OCI-LY1 (cell line): ENCODE measurements around the gene FHIT.
"Not testable (repeated sequence)": the region's sequence is repeated elsewhere in the genome, so short reads cannot be mapped to it uniquely, and the experiment has no call there.

Experiments used
- H2AFZ ChIP-seq: fragments of 200-600 bp; sonication (generic), shearing (Covaris generic); 2 replicates; pipeline ENCODE4 v1.6.0; 2014; ENCODE audit warnings: antibody characterized with exemption, mild to moderate bottlenecking, low read length
- H3F3A ChIP-seq: fragments of 200-600 bp; sonication (generic), shearing (Covaris generic); 2 replicates; pipeline ENCODE4 v1.6.0; 2014; ENCODE audit warnings: mild to moderate bottlenecking, antibody characterized with exemption, low read length, moderate library complexity; ENCODE audit not compliant: insufficient read depth
- H3K27ac ChIP-seq: fragments of 200-600 bp; sonication (generic); 2 replicates; pipeline ENCODE4 v1.5.1; 2014; ENCODE audit warnings: low read length, mixed run types, mild to moderate bottlenecking, low read depth; ENCODE audit not compliant: poor library complexity, severe bottlenecking
- H3K27me3 ChIP-seq: fragments of 200-600 bp; sonication (generic); 2 replicates; pipeline ENCODE4 v1.6.0; 2014; ENCODE audit warnings: antibody characterized with exemption, mild to moderate bottlenecking, low read length, moderate library complexity; ENCODE audit not compliant: insufficient read depth
- H3K36me3 ChIP-seq: fragments of 200-600 bp; sonication (generic); 2 replicates; pipeline ENCODE4 v1.6.1; 2014; ENCODE audit warnings: mild to moderate bottlenecking, antibody characterized with exemption, low read length, moderate library complexity, mixed read lengths; ENCODE audit not compliant: insufficient read depth
- H3K4me1 ChIP-seq: fragments of 200-600 bp; sonication (generic); 2 replicates; pipeline ENCODE4 v1.5.1; 2014; ENCODE audit warnings: mild to moderate bottlenecking, low read length, moderate library complexity; ENCODE audit not compliant: insufficient read depth, severe bottlenecking
- H3K4me2 ChIP-seq: fragments of 200-600 bp; sonication (generic), shearing (Covaris generic); 2 replicates; pipeline ENCODE4 v1.6.1; 2014; ENCODE audit warnings: low read length
- H3K4me3 ChIP-seq: fragments of 200-600 bp; sonication (generic); 2 replicates; pipeline ENCODE4 v1.5.1; 2014; ENCODE audit warnings: low read length, low read depth, mild to moderate bottlenecking, mixed read lengths; ENCODE audit not compliant: poor library complexity, severe bottlenecking
- H3K79me2 ChIP-seq: fragments of 200-600 bp; shearing (Covaris generic); 2 replicates; pipeline ENCODE4 v1.6.1; 2016; ENCODE audit warnings: mixed run types, low read length, mixed read lengths; ENCODE audit not compliant: insufficient read depth
- H3K9ac ChIP-seq: fragments of 200-600 bp; sonication (generic), shearing (Covaris generic); 2 replicates; pipeline ENCODE4 v1.6.1; 2014; ENCODE audit warnings: mild to moderate bottlenecking, low read length, mixed read lengths
- H3K9me2 ChIP-seq: fragments of 200-600 bp; sonication (generic), shearing (Covaris generic); 2 replicates; pipeline ENCODE4 v1.6.1; 2014; ENCODE audit warnings: low read depth, mild to moderate bottlenecking, low read length, mixed read lengths
- H3K9me3 ChIP-seq: fragments of 200-600 bp; shearing (Covaris generic); 2 replicates; pipeline ENCODE4 v1.6.1; 2014; ENCODE audit warnings: low read length, mixed read lengths
- H4K20me1 ChIP-seq: fragments of 200-600 bp; sonication (generic), shearing (Covaris generic); 2 replicates; pipeline ENCODE4 v1.6.0; 2016; ENCODE audit warnings: mild to moderate bottlenecking, low read length; ENCODE audit not compliant: insufficient read depth
- EZH2 ChIP-seq: fragments of 200-600 bp; sonication (generic), shearing (Covaris generic); IDR thresholded peaks from 2 replicates; pipeline ENCODE4 v1.8.0; 2017; ENCODE audit warnings: borderline replicate concordance, mixed run types, mild to moderate bottlenecking, antibody characterized with exemption, low read length, moderate library complexity, mixed read lengths
- TF ChIP-seq, protein P1 (sequence below): fragments of 200-600 bp; sonication (generic), shearing (Covaris generic); IDR thresholded peaks from 2 replicates; pipeline ENCODE4 v1.5.1; 2017; ENCODE audit warnings: mild to moderate bottlenecking, antibody characterized with exemption, low read length, moderate library complexity, mixed read lengths

FHIT gene

DNA sequence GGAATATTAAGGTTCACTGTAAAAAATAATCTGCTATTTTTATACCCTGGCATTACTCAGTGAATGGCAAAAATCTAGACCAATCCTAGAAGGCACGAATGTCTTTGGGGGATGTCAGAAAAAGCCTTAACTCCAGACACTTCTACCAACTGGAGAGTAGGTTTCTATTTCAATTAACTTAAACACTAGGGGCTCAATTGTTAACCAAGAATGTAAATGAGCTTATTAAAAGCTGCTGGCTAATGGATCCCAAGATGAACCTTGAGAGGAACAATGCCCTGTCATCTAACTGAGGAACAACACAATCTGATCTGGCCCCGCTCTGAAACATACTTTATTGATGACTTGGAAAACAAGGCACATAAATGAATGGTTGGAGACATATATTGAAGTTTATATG lies 701.4 kb downstream of the FHIT start:
- H3K27me3 ChIP-seq = no peaks in the 10 kb centered on the region
- H3K4me2 ChIP-seq = no peak overlapping the region
- H3K4me3 ChIP-seq = no peak overlapping the region
- no peaks in the 10 kb centered on the region for H3K36me3 ChIP-seq
- H4K20me1 ChIP-seq = no peaks in the 10 kb centered on the region
- H3K9me2 ChIP-seq = no peaks in the 10 kb centered on the region
- peaks cover 40% of the 10 kb centered on the region for H3K4me1 ChIP-seq
- H3K79me2 ChIP-seq = no peaks in the 10 kb centered on the region
- no peaks in the 10 kb centered on the region for H3K9me3 ChIP-seq
- no peaks in the 10 kb centered on the region for H3F3A ChIP-seq
- H3K9ac ChIP-seq = no peak overlapping the region
- no peak overlapping the region for H2AFZ ChIP-seq
- H3K27ac ChIP-seq = no peak overlapping the region
- TF ChIP-seq, protein P1, sequence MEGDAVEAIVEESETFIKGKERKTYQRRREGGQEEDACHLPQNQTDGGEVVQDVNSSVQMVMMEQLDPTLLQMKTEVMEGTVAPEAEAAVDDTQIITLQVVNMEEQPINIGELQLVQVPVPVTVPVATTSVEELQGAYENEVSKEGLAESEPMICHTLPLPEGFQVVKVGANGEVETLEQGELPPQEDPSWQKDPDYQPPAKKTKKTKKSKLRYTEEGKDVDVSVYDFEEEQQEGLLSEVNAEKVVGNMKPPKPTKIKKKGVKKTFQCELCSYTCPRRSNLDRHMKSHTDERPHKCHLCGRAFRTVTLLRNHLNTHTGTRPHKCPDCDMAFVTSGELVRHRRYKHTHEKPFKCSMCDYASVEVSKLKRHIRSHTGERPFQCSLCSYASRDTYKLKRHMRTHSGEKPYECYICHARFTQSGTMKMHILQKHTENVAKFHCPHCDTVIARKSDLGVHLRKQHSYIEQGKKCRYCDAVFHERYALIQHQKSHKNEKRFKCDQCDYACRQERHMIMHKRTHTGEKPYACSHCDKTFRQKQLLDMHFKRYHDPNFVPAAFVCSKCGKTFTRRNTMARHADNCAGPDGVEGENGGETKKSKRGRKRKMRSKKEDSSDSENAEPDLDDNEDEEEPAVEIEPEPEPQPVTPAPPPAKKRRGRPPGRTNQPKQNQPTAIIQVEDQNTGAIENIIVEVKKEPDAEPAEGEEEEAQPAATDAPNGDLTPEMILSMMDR = no peak
- no peak for TF ChIP-seq EZH2

GRCh38 chr3:60542995-60543394 lies 708.3 kb downstream of the FHIT start:
- Histone ChIP-seq H3K9me2 (no peaks in the 10 kb centered on the region), H3K9me3 (no peaks in the 10 kb centered on the region), H3K27ac (no peak overlapping the region), H3K79me2 (no peaks in the 10 kb centered on the region), H2AFZ (no peak overlapping the region), H3K27me3 (no peaks in the 10 kb centered on the region), H4K20me1 (no peaks in the 10 kb centered on the region), H3F3A (no peaks in the 10 kb centered on the region), H3K4me3 (no peak overlapping the region), H3K9ac (no peak overlapping the region), H3K4me1 (peaks cover 40% of the 10 kb centered on the region), H3K4me2 (no peak overlapping the region), H3K36me3 (no peaks in the 10 kb centered on the region)
- TF ChIP-seq, protein P1 = no peak
- no peak for TF ChIP-seq EZH2

- H3F3A ChIP-seq, H4K20me1 ChIP-seq, H3K4me3 ChIP-seq, H3K36me3 ChIP-seq, H3K27ac ChIP-seq, H3K9me2 ChIP-seq, H3K27me3 ChIP-seq, H3K79me2 ChIP-seq, H3K9ac ChIP-seq, H3K4me2 ChIP-seq, H3K9me3 ChIP-seq, H2AFZ ChIP-seq: not testable (repeated sequence)
- peaks cover 35% of the 10 kb centered on the region for H3K4me1 ChIP-seq
Observed at GRCh38 chr3:60539394-60539793, 711.9 kb downstream of the FHIT start.

DNA sequence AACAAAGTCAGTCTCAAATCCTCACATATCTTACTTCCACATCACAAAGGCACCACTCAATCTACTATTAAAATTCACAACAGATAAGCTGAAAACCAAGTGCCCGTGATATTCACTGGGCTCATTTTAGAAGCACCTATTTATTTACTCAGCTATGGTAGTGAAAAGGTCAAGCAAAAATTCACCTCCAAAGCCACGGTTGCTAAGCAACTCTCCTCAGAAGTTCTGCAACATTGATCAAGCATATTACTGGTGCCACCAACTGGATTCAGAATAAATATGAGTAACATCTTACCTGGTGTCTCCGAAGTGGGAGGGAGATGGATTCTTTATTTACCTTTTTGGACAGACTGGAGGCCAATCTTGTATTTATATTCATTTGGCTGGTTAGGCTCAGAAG lies 714.8 kb downstream of the FHIT start:
- peaks cover 43% of the 10 kb centered on the region for H3K4me1 ChIP-seq
- H3K27ac ChIP-seq = peak overlapping the region; percentile 95
- no peaks in the 10 kb centered on the region for H3K9me3 ChIP-seq
- TF ChIP-seq, protein P1 = no peak
- TF ChIP-seq EZH2 = no peak
- H3K36me3 ChIP-seq = no peaks in the 10 kb centered on the region
- no peaks in the 10 kb centered on the region for H3K79me2 ChIP-seq
- H3K9ac ChIP-seq = peak overlapping the region; percentile 63
- H3K4me3 ChIP-seq = peak overlapping the region; percentile 4
- H2AFZ ChIP-seq = no peak overlapping the region
- H4K20me1 ChIP-seq = no peaks in the 10 kb centered on the region
- H3K27me3 ChIP-seq = no peaks in the 10 kb centered on the region
- H3F3A ChIP-seq = 0 out of 2 replicates have a peak, but pooled peaks cover 3% of the 10 kb centered on the region
- H3K4me2 ChIP-seq = peak overlapping the region; percentile 86
- H3K9me2 ChIP-seq = no peaks in the 10 kb centered on the region
